Femur (tissue), 1 donor: ENCODE results near the gene NUAK1.

Experiments
- DNase-seq: peaks from one replicate; pipeline ENCODE4 v3.0.0-alpha.2; 2017

The NUAK1 gene

DNA sequence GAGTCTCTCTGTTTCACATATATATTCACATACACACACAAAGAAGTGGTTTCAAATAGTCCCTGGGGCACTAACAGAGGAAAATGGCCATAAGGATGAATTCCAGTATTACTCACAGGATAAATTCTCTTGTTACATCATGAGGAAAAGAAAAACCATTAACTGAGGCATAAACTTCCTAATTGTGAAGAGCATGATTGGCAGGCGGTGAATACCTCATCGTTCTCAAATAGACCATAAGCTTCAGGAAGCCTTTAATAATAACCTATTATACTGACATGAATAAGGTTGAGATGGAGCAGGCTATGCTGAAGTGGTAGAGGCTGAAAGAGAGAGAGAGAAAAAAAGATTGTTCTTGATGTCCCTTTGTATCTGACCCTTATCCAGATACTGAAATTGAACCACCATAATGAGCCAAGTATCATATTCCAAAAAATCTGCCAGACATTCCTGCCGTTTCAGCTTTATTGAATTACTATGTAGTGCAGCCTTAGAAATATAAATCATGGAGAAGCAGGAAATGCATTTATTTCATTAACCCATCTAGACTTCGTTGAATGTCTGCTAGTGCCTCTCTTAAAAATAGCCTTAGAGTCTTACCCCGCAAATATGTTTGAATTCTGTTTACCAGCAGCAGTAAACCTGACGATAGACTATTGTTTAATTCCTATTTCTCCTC is 86.8 kb downstream of the NUAK1 start:
- no peak for DNase-seq

DNA sequence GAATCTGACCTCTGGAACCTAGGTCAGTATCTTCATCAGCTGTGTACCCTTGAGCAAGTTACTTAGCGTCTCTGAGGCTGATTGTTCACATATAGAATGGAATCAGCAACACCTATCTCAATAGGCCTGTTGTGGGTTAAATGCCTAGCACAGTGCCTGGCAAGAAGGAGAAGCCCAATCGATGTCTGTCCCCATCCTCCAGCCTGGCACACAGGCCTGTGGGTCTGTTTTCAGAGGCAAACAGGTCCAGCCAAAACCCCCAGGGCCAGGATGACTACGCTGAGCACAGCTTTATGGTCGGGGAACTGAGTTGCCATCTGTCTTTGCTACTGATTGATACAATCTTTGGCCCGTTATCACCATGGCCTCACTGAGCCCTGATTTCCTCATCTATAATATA is 89.2 kb downstream of the NUAK1 start:
- DNase-seq, result no peak

DNA sequence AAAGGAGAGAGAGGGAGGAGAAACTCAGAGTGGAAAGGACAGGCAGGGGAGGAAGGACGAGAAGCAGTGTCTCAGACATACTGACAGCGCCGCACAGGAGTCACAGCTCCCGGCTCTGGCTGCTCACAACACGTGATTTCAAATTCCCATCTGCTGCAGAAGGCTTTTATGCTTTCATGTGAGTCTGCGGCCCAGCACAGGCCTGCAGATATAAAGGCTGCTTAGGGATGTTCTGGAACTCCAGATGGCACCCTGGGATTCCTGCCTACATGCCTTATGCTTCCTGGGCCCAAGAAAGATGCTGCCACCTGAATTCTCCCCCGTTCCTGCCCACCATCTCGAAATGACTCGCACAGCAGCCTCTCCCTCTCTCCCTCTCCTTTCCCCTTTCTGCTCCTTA is 89.6 kb downstream of the NUAK1 start:
- no peak for DNase-seq

DNA sequence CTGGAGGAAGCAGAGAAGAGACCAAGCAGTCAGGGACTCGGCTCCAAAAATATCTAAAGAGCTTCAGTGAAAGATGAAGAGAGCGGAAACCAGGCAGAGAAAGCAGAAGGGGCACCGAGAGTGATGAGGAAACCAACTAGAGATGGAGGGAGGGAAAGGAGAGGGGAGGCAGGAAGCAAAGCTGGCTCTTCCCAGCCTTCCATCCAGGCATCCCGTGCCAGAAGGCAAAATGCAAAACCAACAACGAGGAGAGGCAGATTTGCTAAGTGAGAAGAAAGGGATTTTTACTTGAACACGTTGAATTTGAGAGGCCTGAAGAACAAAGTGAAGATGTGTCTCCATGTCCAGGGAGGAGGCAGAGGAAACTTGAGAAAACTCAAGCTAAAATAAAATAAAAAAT is 90.1 kb downstream of the NUAK1 start:
- DNase-seq, result no peak

DNA sequence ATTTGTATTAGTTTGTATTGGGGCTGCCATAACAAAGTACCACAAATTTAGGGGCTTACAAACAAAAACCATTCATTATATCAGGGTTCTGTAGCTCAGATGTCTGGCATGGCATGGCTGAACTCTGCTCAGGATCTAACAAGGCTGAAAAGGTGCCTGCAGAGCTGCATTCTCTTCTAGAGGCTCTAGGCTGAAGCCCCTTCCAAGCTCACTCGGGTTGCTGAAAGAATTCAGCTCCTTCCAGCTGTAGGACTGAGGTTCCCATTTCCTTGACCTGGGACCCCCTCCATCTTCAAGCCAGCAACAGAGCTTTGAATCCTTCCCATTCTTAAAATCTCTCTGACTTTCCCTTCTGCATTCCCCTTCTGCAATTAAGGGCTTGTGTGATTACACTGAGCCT is 90.7 kb downstream of the NUAK1 start:
- no peak for DNase-seq

DNA sequence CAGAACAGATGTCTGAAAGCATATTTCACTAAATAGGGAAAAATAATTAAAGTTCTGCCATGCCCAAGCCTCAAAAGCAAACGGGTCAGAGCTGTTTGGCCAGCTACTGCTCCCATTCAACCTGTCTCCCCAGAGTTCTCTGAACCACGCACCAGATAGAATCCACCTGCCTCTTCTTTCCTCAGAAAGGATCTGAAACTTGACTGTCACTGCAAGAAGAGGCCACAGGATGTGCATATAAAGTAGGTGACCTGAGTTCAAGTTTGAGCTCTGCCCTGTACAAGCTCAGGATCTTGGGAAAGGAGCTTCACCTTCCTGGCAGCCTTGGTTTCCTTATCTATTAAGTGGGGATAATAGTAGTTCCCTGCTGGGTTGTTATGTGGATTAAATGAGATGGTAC is 91.8 kb downstream of the NUAK1 start:
- no peak for DNase-seq

DNA sequence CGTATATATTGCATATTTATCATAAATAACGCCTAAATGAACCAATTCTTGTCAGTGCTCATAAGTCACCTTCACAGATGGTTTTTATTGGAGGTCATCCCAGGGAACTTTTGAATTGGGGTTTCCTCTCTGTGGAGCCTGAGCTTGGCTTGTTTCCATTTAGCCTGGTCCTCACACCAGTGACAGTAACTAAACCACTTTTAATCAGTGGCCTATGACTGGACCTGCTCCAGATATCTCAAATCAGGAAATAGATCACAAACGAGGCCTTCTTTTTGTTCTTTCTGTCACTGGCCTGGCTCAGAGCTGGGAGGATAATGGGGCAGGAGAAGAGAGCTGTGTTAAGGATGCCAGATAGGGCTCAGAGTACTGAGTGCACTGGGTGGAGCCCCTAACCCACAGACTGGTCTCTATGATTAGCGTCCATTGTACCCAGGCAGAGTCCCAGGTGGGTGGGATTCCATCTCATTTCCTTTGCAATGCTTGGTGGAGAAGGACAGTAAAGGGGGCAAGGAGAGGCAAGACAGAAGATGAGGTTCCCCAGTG is 92.4 kb downstream of the NUAK1 start:
- DNase-seq, result no peak

DNA sequence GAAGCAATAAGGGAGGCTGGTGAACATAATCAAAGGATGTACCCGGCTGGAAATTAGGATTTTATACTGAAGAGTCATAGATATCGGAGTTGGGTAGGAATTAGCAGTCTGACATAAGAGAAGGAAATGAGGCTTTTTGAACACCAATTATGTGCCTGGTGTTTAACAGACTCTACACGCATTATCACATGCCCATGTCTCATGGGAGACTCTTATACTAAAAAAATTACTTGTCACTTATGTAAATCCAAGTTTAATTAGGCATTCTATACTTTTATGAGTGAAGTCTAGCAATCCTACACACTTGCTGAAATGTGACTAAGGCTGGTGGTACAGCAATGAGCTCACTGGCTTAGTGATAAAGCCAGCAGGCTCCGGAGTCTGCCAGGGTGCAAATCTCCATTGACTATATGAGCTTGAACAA is 93.5 kb downstream of the NUAK1 start:
- DNase-seq, result no peak

DNA sequence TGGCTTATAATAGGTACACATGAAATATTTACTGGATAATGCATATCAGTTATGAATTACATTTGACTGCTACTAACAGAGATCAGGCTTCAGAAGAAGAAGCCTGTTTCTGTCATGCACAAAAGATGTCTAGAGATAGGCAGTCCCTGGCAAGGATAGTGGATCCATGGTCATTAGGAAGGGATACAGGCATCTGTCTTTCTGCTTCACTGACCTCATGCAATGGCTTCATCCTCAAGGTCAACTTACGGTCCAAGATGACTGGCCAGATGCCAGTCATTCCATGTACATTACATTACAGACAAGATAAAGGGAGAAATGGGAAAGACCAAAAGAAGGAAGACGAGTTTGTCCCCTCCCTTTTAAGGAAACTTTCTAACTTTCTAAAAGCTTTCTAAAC is 94.0 kb downstream of the NUAK1 start:
- no peak for DNase-seq

DNA sequence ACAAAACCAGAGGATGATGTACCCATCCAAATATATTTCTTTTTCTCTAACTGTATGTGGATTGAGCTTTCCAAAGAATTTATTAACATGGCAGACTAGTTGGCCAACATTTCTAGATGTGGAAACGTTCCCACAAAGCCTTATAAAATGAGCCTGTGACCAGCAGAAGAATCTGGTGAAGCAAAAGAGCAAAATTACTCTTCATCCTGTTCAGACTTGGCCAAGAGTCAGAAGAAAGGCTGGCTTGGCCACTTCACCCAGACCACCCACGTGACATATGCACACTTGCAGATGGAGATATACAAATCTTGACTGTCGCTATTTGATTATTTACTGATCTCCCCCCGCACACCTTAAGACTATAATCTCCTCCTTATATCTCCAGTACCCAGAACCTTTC is 96.7 kb downstream of the NUAK1 start:
- no peak for DNase-seq

DNA sequence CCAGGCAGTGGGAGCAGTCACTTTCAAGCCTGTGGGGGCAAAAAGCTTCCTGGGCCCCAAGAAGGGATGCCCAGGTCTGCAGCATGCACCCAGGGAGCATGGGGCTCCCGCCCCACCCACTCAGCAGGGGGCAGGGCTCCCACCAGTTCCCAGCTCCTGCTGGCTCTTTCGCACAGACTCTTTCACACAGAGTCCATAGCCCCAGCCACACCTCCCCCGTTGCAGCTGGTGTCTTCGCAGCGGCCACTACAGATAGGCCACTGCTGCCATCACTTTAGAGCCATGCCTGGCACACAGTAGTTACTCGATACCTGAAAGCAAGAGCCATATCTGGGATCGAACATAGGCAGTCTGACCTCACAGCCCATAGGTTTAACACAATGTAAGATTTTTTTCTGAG is 98.2 kb downstream of the NUAK1 start:
- DNase-seq, result no peak

DNA sequence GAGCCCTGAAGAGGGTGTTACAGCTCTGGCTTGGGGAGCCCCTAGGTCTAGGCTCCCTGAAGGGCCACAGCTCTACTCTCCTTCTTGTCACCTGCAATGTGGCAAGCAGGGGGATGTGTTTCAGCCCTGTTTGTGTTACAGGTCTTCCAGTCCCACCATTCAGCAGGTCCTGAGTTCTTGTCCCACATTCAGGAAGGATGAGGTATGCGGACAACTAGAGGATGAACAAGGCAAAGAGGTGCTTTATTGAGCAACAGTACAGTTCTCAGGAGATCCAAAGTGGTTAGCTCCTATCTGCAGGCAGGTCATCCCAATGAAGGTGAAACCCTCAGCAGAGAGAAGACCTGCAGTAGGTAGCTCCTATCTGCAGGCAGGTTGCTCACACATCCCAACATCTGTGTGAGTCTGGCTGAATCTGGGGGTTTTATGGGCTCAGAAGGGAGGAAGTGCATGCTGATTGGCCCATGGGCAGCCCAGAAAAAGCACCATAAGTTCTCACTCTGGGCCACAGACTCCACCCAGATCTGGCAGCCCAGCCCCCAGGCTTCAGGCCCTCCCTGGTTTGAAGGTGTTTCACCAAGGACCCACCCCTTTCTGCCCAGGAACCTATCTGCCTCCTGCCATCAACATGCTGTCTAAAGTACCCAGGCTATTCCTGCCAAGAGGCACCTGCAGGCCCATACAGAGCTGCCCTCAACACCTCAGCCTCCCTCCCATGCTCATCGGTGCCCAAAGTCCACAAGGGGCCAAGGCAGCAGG is 98.9 kb downstream of the NUAK1 start:
- DNase-seq, result no peak

DNA sequence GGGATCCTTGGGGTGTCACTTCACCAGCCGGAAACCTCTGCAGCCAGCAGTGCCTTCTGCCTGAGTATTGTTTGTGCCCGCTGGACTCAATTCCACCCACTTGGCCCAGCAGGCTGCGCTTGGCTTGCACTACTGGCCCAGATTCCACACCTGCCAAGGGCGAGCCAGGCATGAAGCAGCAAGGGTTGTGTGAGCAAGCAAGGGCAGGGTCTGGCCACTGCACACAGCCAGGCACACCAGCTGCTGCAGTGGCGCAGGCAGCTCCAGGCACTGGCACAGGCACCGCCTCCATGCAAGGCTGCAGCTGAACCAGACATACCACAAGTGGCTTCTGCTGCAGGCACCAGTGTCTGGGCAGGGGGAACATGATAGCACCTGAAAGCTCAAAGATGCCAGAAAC is 99.5 kb downstream of the NUAK1 start:
- no peak for DNase-seq

DNA sequence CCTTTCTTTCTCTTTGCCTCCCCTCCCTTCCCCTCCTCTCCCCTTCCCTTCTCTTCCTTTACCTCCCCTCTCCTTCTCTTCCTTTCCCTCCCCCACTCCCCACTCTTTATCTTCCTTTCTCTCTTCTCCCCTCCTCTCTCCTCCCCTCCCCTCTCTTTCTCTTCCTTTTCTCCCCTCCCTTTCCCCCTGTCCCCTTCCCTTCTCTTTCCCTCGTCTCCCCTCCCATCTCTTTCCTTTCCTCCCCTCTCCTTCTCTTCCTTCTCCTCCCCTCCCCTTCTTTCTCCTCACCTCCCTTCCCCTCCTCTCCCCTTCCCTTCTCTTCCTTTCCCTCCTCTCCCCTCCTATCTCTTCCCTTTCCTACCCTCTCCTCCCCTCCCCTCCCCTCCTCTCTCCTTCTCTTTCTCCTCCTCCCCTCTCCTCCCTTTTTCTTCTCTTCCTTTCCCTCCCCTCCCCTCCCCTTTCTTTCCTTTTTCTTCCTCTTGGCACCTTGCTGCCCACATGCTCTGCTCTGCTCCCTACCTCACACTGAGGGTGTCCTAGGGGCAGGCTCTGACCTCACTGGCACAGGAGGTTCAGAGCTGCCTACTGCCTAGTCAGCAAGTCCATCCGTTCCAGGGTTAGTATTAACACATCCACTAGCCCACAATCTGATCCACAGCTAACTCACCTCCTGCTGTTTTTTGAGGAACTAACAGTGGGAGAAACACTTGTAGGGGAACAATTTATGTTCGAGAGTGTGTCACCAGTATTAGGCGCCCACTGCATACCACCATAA is 101.0 kb downstream of the NUAK1 start:
- no peak for DNase-seq

DNA sequence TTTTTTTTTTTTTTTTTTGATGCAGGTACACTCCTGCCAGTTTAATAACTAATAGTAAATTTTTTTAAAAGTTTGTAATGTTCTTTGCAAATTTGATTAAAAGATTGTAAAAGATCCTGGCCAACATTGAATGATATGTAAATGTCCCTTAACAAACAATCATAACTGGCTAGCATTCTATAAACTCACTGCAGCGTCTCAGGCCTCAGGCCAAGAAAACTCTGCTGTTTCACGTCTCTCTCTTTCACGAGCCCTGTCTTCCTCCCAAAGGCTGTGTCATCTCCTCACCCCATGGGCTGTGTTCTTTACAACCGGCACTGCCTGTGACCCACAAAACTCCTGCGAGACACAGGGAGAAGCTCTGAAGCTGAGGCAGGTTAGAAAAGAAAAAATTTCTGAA is 103.3 kb downstream of the NUAK1 start:
- DNase-seq, result no peak

DNA sequence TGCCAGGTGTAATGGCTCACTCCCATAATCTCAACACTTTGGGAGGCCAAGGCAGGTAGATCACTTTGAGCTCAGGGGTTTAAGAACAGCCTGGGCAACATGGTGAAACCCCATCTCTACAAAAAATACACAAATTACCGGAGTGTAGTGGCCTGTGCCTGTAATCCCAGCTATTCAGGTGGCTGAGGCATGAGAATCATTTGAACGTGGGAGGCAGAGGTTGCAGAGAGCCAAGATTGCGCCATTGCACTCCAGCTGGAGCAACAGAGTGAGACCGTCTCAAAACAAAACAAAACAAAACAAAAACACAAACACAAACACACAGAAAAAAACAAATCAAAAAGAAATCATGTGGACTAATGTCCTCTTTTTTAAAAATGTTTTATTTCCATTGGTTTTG is 104.4 kb downstream of the NUAK1 start:
- no peak for DNase-seq

DNA sequence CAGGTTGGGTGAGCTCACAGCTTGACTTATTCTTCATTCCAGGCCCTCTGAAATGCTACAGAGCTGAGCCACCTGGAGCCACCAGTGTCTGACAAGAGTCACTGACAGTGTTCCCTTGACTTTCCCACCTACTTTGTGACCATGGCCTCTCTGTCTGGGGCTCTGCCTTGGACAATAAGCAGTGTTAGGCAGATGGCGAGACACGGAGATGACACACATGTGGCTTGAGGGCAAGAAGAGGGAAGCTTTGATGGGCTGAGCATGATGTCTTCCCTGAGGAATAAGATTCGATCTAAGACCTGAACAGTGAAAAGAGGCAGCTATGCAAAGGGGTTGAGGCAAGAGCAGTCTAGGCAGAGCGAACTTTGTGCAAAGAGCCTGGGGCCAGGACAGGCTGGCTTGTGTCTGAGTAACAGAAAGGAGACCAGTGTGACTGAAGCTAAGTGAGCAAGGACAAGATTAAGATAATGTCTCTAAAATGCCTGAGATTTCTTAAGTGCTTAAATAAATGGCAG is 105.5 kb downstream of the NUAK1 start:
- no peak for DNase-seq

DNA sequence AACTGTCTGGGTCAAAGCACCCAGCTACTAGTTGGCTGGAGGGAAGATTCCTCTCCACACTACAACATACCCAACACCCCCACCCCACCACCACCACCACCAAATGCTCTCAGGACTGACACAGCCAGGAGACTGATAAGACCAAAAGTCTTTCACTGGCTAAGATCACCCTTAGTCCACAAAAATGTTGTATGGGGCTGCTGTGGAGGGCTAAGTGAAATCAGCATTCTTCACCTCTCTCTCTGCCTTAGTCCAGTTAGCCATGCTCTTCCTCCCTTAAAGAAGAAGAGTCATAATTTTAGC is 106.2 kb downstream of the NUAK1 start:
- DNase-seq, result no peak

DNA sequence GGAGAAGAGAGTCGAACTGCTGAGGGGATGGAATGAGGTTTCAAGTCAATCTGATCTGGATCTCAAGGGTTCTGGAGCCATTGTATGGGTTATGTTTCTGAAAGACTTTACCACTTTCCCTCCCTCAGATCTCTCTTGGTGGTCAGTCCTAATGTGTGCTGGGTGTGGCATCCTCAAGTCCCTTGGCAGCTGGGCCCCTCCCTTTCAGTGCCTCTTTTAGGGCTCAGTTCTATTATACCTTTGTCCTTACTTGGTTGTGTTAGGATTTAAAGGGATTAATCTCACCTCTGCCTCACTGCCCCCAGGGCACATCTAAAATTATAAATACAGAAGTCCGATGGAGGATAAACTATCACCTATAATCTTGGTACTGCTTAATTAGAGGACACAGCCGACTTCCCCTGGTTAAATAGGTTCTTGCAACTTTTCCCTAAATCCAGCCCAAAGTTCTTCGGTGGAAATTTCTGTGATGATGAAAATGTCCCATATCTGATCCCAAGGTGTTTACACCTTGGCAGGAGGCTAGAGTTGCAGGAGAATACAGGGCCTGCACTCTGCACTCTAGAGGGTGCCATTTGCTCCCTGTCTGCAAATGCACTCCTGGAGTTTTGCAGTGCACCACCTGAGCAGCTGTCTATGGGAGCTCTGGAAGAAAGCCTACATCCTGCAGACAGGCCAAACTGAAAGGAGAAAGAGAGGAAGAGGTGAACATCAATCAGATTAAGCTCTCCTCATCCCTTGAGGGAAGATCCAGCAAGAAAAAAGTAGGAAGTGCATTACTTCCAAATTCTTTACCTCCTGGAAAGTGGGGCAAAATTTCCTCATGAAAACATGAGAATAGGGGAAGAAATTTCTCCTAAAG is 106.8 kb downstream of the NUAK1 start:
- DNase-seq, result no peak

DNA sequence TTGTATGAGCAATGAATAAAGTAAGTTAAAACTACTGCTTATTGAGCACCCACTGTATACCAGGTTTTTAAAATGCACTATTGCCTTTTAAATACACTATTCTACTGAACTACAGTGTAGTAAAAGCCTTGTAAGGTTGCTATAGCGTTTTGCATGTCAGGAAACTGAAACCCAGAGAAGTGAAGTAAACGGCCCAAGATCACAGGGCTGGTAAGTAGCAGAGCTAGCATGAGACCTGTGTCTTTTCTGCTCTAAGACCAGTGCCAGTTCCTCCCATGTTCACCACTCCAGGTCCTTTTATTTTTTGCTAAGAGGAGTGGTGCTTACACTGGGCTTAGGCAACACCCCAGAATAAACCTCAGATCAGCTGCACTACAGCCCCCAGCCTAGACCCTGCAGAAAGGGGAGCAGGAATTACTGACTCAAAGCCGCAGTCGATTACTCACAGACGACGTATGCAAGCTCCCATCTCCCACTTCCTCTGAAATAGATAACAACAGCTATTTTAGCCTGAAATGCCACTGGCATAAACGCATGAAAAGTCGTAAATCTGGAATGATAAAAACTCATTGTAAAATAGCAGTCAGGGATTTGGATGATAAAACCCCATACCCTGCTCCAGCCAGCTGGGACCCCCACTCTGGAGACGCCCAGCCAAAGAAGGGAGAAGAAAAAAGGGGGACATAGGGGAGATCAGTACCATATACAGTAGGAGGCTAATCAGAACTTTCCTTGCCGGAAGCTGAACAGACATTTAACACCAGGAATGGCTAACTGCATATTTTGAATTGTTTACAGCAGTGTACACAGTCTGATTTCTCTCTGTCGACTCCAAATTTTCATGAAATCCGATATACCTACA is 108.3 kb downstream of the NUAK1 start:
- no peak for DNase-seq

DNA sequence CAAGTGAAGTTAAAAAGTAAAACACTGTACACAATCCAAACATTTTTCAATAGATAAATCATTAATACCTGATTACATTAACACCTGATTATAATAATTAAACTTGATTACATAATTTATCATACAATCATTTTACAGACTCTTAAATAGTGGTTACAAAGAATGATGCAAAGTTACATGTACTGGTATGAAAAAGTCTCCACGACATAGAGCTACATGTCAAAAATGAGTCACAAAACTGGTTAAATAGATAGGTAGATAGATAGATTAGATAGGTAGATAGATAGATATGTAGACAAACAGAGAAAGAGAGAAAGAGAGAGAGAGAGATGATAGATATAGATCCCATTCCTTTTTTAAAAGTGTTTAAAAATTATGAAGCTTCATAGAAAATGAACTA is 109.2 kb downstream of the NUAK1 start:
- DNase-seq, result no peak

DNA sequence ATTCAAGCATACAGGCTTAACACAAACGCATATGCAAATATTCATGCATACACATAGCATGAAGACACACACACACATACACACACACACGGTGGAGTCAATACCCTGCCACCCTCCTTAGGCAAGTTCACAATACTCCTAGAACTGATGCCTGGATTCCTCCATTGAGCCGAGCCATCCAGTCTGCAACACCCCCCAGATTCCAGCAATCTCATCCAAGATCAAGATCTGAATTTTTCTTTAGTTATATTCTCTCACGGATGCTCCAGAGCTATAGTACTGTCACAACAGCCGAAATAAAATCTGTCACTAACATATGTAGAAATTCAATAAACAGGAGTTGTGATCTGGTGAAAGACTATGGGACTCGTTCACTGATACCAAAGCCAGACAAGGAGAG is 110.8 kb downstream of the NUAK1 start:
- no peak for DNase-seq
